BLaER1 treated with 17β-estradiol and CSF1 and Interleukin-3, amounts not matched to agents 10 nM and 100 nM (cell line): ENCODE data around the gene ERN2.

Source experiments
- H3K27ac ChIP-seq, 11 experiments: shearing (Covaris generic); formaldehyde crosslinking; 2 replicates each; pipeline ENCODE4 v1.8.1; 2022
- H3K27me3 ChIP-seq, 11 experiments: shearing (Covaris generic); formaldehyde crosslinking; 2 replicates each; pipeline ENCODE4 v1.8.1; 2022
- H3K36me3 ChIP-seq, 11 experiments: shearing (Covaris generic); formaldehyde crosslinking; 2 replicates each; pipeline ENCODE4 v1.8.1; 2022
- H3K4me1 ChIP-seq, 10 experiments: shearing (Covaris generic); formaldehyde crosslinking; 2 replicates each; pipeline ENCODE4 v1.8.1; 2022
- H3K4me2 ChIP-seq, 11 experiments: shearing (Covaris generic); formaldehyde crosslinking; 2 replicates each; pipeline ENCODE4 v1.8.1; 2022
- H3K4me3 ChIP-seq, 10 experiments: shearing (Covaris generic); formaldehyde crosslinking; 2 replicates each; pipeline ENCODE4 v1.8.1; 2022
- H3K9ac ChIP-seq, 11 experiments: shearing (Covaris generic); formaldehyde crosslinking; 2 replicates each; pipeline ENCODE4 v1.8.1; 2022
- H3K9me3 ChIP-seq, 11 experiments: shearing (Covaris generic); formaldehyde crosslinking; replicated peaks in 1 of 11; 2 replicates each; pipeline ENCODE4 v1.8.1; 2022
- H4K20me1 ChIP-seq, 11 experiments: shearing (Covaris generic); formaldehyde crosslinking; 2 replicates each; pipeline ENCODE4 v1.8.1; 2022
- Cebpa-rat ChIP-seq, 11 experiments: shearing (Covaris generic); IDR thresholded peaks; 2 replicates each; pipeline ENCODE4 v1.8.1; 2022

The ERN2 gene

GRCh38 chr16:23640615-23640930, 72.4 kb downstream of the ERN2 start:
- H3K4me1 ChIP-seq: peaks cover 25 to 38% (median 26%) of the 10 kb centered on the region in 10 experiments
- H3K9me3 ChIP-seq: no peaks in the 10 kb centered on the region
- peak overlapping the region; percentile 71 to 97 (median 90) for H3K4me3 ChIP-seq
- peak overlapping the region; percentile 84 to 98 (median 93) for H3K4me2 ChIP-seq
- peaks cover 47 to 64% (median 58%) of the 10 kb centered on the region in 11 experiments for H3K36me3 ChIP-seq
- peak overlapping the region; percentile 66 to 96 (median 92) for H3K27ac ChIP-seq
- TF ChIP-seq Cebpa-rat (IDR thresholded peaks at IDR 0.05): no peak
- no peaks in the 10 kb centered on the region for H3K27me3 ChIP-seq
- H4K20me1 ChIP-seq: peaks cover 0 to 14% (median 0%) of the 10 kb centered on the region in 11 experiments; a peak in 7 of 22 replicates
- peak overlapping the region; percentile 88 to 96 (median 94) for H3K9ac ChIP-seq
